GM12878 (cell line): ENCODE measurements around the gene COMT. TPM values are rescaled to one million over a fixed set of nuclear protein-coding genes. Genes with fewer than 3 reads are reported as not detected.

Source experiments
- ATAC-seq: fragments of 200-7000 bp; cut with Tn5 transposase; 3 replicates; pipeline ENCODE4 v1.9.1; 2020; ENCODE audit warnings: mild to moderate bottlenecking, moderate library complexity
- BruUV-seq: library from RNA; stranded (reverse); fragments of 400-500 nt; replicated peaks from 2 replicates; lab custom pipeline; 2021; lab: Mats Ljungman, UMichigan
- CTCF ChIA-PET: fragments of 300-600 bp; sonication (Branson Sonifier 250); formaldehyde crosslinking; extraction: SDS; loops from one replicate; lab custom pipeline; 2021; ENCODE audit warnings: inconsistent platforms; lab: Yijun Ruan, JAX
- POLR2A ChIA-PET: fragments of 350-600 bp; formaldehyde crosslinking; extraction: SDS; loops from one replicate; lab custom pipeline; 2021; ENCODE audit warnings: inconsistent platforms; lab: Charles Lee
- RAD21 ChIA-PET: fragments of 300-600 bp; sonication (Branson Sonifier 250); formaldehyde crosslinking; loops from one replicate; lab custom pipeline; 2023; ENCODE audit warnings: antibody characterized with exemption; ENCODE audit not compliant: unreplicated experiment; lab: Charles Lee
- SMC1A ChIA-PET: fragments of 300-600 bp; sonication (Branson Sonifier 250); formaldehyde crosslinking; loops from one replicate; lab custom pipeline; 2023; ENCODE audit not compliant: unreplicated experiment, uncharacterized antibody; lab: Charles Lee
- DNase-seq: peaks from one replicate; pipeline ENCODE4 v3.0.0-alpha.2; 2011; ENCODE audit warnings: low read depth, low spot score
- FAIRE-seq: peaks from 3 replicates; lab custom pipeline; 2011; peaks lifted over from hg19 to GRCh38; lab: Jason Lieb, UNC
- H2AFZ ChIP-seq: 2 replicates; pipeline ENCODE4 v1.6.0; 2011; ENCODE audit warnings: low read depth, low read length, control low read depth; ENCODE audit not compliant: control insufficient read depth
- H3K27ac ChIP-seq: 2 replicates; pipeline ENCODE4 v1.5.1; 2011; ENCODE audit warnings: control low read depth; ENCODE audit not compliant: control insufficient read depth, insufficient read depth
- H3K27me3 ChIP-seq, 2 experiments: replicated peaks in 1 of 2; 2 replicates each; pipeline versions ENCODE4 v1.6.0 to v1.6.1; 2011; ENCODE audit warnings: low read length in 1 of 2; ENCODE audit not compliant: control insufficient read depth in 2 of 2, insufficient read depth in 2 of 2
- H3K36me3 ChIP-seq, 2 experiments: 2 replicates each; pipeline ENCODE4 v1.5.1; 2011; ENCODE audit warnings: low read length in 1 of 2; ENCODE audit not compliant: control insufficient read depth in 2 of 2, insufficient read depth in 2 of 2
- H3K4me1 ChIP-seq: 2 replicates; pipeline ENCODE4 v1.6.1; 2011; ENCODE audit warnings: mild to moderate bottlenecking, low read length, moderate library complexity, mixed read lengths; ENCODE audit not compliant: control insufficient read depth, insufficient read depth
- H3K4me2 ChIP-seq: 2 replicates; pipeline ENCODE4 v1.6.0; 2011; ENCODE audit warnings: control low read depth; ENCODE audit not compliant: control insufficient read depth, insufficient read depth
- H3K4me3 ChIP-seq: fragments of 200-600 bp; sonication (generic); 2 replicates; pipeline ENCODE4 v1.5.1; 2016
- H3K79me2 ChIP-seq: 2 replicates; pipeline ENCODE4 v1.6.0; 2011; ENCODE audit warnings: low read length; ENCODE audit not compliant: control insufficient read depth, insufficient read depth
- H3K9ac ChIP-seq: 2 replicates; pipeline ENCODE4 v1.8.0; 2011; ENCODE audit warnings: low read length, control low read depth, mixed read lengths; ENCODE audit not compliant: control insufficient read depth, insufficient read depth
- H3K9me3 ChIP-seq: replicated peaks from 3 replicates; pipeline ENCODE4 v1.5.1; 2011; ENCODE audit warnings: mild to moderate bottlenecking, low read length; ENCODE audit not compliant: control insufficient read depth, insufficient read depth
- H4K20me1 ChIP-seq: 2 replicates; pipeline ENCODE4 v1.6.0; 2011; ENCODE audit not compliant: control insufficient read depth, insufficient read depth
- ASH2L ChIP-seq: fragments of 300-600, 200-600 bp; sonication (generic); IDR thresholded peaks from 2 replicates; pipeline ENCODE4 v1.6.1; 2017; ENCODE audit warnings: low read depth, mild to moderate bottlenecking, borderline replicate concordance
- CEBPB ChIP-seq, 2 experiments: fragments of 150-350 bp in 1 of 2; IDR thresholded peaks; 2 replicates each; pipeline ENCODE4 v1.6.1; 2012 to 2014; ENCODE audit warnings: low read depth in 2 of 2, low read length in 2 of 2, borderline replicate concordance in 1 of 2, inconsistent platforms in 1 of 2
- FOXK2 ChIP-seq: fragments of 450-650 bp; IDR thresholded peaks from 2 replicates; pipeline ENCODE4 v1.6.1; 2017; ENCODE audit warnings: mild to moderate bottlenecking, moderate library complexity
- FOXM1 ChIP-seq: IDR thresholded peaks from 2 replicates; pipeline ENCODE4 v1.6.1; 2012; ENCODE audit warnings: low read depth, mild to moderate bottlenecking, inconsistent platforms, low read length, moderate library complexity
- MTA3 ChIP-seq: IDR thresholded peaks from 2 replicates; pipeline ENCODE4 v1.6.1; 2012; ENCODE audit warnings: low read length, inconsistent platforms, borderline replicate concordance
- SMARCA5 ChIP-seq: fragments of 450-650 bp; IDR thresholded peaks from 2 replicates; pipeline ENCODE4 v1.6.1; 2017; ENCODE audit warnings: mild to moderate bottlenecking
- SMC3 ChIP-seq: IDR thresholded peaks from 2 replicates; pipeline ENCODE4 v1.6.1; 2011; ENCODE audit warnings: low read length, improper control_type of control experiment, borderline replicate concordance
- SUZ12 ChIP-seq: fragments of 200-600 bp; sonication (generic); IDR thresholded peaks from one replicate; pipeline ENCODE4 v1.6.1; 2018; ENCODE audit warnings: antibody characterized with exemption, mild to moderate bottlenecking; ENCODE audit not compliant: unreplicated experiment
- ZNF24 ChIP-seq: fragments of 450-650 bp; IDR thresholded peaks from 2 replicates; pipeline ENCODE4 v1.6.1; 2017; ENCODE audit warnings: antibody characterized with exemption, mild to moderate bottlenecking
- ZNF384 ChIP-seq: IDR thresholded peaks from 2 replicates; pipeline ENCODE4 v1.6.1; 2012; ENCODE audit warnings: low read depth, mild to moderate bottlenecking, low read length, improper control_type of control experiment, borderline replicate concordance
- WGBS: methylation state at CpG from one replicate; pipeline ENCODE4 v1.1.6; 2016; ENCODE audit warnings: low lambda C conversion rate; ENCODE audit not compliant: insufficient replicate concordance, insufficient coverage; ENCODE audit errors: missing lambda C conversion rate; 5-methylcytosine and 5-hydroxymethylcytosine counted together
- in situ Hi-C: fragments of 300-500 bp; cut with MboI; formaldehyde crosslinking; loops from 9 replicates; pipeline ENCODE4 v1.14.3; 2018; ENCODE audit warnings: mixed read lengths
- intact Hi-C: fragments of 100-400 bp; cut with micrococcal nuclease; formaldehyde crosslinking; loops from one replicate; pipeline ENCODE4 v1.14.2; 2022; ENCODE audit not compliant: unreplicated experiment
- polyA plus RNA-seq, 11 experiments: library from polyadenylated mRNA; depleted of rRNA in 4 of 11; unstranded in 6 of 11; stranded (reverse) in 5 of 11; fragments of >200 nt; fragmentation: Nextera tagmentation in 4 of 11; fragmentation: Illumina TruSeq in 1 of 11; extraction: Ambion mirVana in 4 of 11; extraction: Trizol in 1 of 11; gene quantifications; 1 replicate in 1 of 11; 2 replicates in 10 of 11; pipeline versions ENCODE4 v1.2.1 to v1.2.3, GENCODE V29; 2011 to 2016; ENCODE audit warnings: inconsistent platforms in 2 of 11, missing spikeins in 2 of 11, low read depth in 1 of 11
- total RNA-seq, 4 experiments: library from RNA; depleted of rRNA in 3 of 4; stranded (reverse); fragments of >200 nt in 3 of 4; fragmentation: Illumina TruSeq in 1 of 4; extraction: Trizol in 1 of 4; gene quantifications; 2 replicates each; pipeline versions ENCODE4 v1.2.1 to v1.2.3, GENCODE V29; 2013 to 2021
- TF ChIP-seq, protein P1 (sequence below): fragments of 450-650 bp; formaldehyde crosslinking; IDR thresholded peaks from 2 replicates; pipeline ENCODE4 v1.5.0; 2022; ENCODE audit warnings: mild to moderate bottlenecking, missing genetic modification characterization
- TF ChIP-seq, protein P2 (sequence below): fragments of 450-650 bp; IDR thresholded peaks from 2 replicates; pipeline ENCODE4 v1.6.1; 2017; ENCODE audit warnings: mild to moderate bottlenecking, moderate library complexity
- TF ChIP-seq, protein P3 (sequence below): fragments of 450-650 bp; formaldehyde crosslinking; IDR thresholded peaks from 2 replicates; pipeline ENCODE4 v1.4.0; 2022; ENCODE audit warnings: mild to moderate bottlenecking, moderate library complexity

COMT gene
- total and polyA plus RNA-seq, 10 of the 15 experiments (the other 5 are each of a cell fraction or from before 2014, with no cell fraction given), result 4.5 to 152 (median 66.1) TPM

DNA sequence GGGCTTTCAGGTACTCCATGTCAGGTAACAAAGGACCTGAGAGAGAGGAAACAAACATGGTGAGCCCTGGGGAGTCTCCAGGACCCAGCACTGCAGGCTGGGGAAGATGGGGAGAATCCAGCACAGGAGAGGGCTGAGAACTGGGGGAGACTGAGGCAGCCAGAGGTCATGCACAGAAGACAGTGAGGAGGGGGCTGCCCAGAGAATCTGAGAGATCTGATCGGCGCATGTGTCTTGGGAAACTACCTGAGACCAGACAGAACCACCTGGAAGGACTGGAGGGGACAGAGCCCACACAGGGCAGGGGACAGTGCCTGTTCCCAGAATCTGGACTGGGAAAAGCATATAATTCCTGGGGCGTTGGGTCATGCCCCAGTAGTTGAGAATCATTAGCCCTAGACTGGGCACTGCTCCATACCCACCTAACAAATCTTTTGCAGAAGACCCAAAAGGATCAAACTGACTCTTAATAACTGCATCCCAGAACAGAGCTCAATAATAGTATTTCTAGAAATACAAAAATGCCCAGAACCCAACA, 20.0 kb upstream of the COMT start:
- Histone ChIP-seq H3K36me3 (peaks cover 2 to 6% of the 10 kb centered on the region in 2 experiments; a peak in 3 of 4 replicates), H3K4me1 (no peaks in the 10 kb centered on the region), H3K79me2 (no peaks in the 10 kb centered on the region), H4K20me1 (no peaks in the 10 kb centered on the region), H3K4me2 (no peak overlapping the region), H3K27me3 (no peaks in the 10 kb centered on the region), H3K4me3 (no peak overlapping the region), H3K27ac (no peak overlapping the region), H2AFZ (no peak overlapping the region), H3K9me3 (no peaks in the 10 kb centered on the region), H3K9ac (no peak overlapping the region)
- ATAC-seq (no peak), DNase-seq (no peak), FAIRE-seq (no peak)
- in situ Hi-C loops (no loop called here), intact Hi-C loops (no loop called here)
- 61% methylated on average over 3 of the region's 3 CpGs for WGBS
- BruUV-seq, result no TSS peak
- SMC1A ChIA-PET, result no interaction called here
- POLR2A ChIA-PET, result no interaction called here
- CTCF ChIA-PET, result interaction anchor here (1.5 kb wide), 1 partner anchor 11 kb away, joined by 4 read pairs; no protein-coding TSS in a partner anchor
- RAD21 ChIA-PET, result no interaction called here
- TF ChIP-seq FOXK2 (no peak), SMARCA5 (no peak), MTA3 (no peak), ZNF24 (no peak), SMC3 (no peak), SUZ12 (no peak), CEBPB (IDR thresholded peaks at IDR 0.05; ENCODE audit: borderline replicate concordance in 1 of 2, low read depth in 2 of 2, low read length in 2 of 2) (no peak), FOXM1 (no peak), ZNF384 (no peak), ASH2L (no peak)
- TF ChIP-seq, protein P1, sequence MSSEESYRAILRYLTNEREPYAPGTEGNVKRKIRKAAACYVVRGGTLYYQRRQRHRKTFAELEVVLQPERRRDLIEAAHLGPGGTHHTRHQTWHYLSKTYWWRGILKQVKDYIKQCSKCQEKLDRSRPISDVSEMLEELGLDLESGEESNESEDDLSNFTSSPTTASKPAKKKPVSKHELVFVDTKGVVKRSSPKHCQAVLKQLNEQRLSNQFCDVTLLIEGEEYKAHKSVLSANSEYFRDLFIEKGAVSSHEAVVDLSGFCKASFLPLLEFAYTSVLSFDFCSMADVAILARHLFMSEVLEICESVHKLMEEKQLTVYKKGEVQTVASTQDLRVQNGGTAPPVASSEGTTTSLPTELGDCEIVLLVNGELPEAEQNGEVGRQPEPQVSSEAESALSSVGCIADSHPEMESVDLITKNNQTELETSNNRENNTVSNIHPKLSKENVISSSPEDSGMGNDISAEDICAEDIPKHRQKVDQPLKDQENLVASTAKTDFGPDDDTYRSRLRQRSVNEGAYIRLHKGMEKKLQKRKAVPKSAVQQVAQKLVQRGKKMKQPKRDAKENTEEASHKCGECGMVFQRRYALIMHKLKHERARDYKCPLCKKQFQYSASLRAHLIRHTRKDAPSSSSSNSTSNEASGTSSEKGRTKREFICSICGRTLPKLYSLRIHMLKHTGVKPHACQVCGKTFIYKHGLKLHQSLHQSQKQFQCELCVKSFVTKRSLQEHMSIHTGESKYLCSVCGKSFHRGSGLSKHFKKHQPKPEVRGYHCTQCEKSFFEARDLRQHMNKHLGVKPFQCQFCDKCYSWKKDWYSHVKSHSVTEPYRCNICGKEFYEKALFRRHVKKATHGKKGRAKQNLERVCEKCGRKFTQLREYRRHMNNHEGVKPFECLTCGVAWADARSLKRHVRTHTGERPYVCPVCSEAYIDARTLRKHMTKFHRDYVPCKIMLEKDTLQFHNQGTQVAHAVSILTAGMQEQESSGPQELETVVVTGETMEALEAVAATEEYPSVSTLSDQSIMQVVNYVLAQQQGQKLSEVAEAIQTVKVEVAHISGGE (CRISPR knock-in tag), result no peak
- TF ChIP-seq, protein P2, sequence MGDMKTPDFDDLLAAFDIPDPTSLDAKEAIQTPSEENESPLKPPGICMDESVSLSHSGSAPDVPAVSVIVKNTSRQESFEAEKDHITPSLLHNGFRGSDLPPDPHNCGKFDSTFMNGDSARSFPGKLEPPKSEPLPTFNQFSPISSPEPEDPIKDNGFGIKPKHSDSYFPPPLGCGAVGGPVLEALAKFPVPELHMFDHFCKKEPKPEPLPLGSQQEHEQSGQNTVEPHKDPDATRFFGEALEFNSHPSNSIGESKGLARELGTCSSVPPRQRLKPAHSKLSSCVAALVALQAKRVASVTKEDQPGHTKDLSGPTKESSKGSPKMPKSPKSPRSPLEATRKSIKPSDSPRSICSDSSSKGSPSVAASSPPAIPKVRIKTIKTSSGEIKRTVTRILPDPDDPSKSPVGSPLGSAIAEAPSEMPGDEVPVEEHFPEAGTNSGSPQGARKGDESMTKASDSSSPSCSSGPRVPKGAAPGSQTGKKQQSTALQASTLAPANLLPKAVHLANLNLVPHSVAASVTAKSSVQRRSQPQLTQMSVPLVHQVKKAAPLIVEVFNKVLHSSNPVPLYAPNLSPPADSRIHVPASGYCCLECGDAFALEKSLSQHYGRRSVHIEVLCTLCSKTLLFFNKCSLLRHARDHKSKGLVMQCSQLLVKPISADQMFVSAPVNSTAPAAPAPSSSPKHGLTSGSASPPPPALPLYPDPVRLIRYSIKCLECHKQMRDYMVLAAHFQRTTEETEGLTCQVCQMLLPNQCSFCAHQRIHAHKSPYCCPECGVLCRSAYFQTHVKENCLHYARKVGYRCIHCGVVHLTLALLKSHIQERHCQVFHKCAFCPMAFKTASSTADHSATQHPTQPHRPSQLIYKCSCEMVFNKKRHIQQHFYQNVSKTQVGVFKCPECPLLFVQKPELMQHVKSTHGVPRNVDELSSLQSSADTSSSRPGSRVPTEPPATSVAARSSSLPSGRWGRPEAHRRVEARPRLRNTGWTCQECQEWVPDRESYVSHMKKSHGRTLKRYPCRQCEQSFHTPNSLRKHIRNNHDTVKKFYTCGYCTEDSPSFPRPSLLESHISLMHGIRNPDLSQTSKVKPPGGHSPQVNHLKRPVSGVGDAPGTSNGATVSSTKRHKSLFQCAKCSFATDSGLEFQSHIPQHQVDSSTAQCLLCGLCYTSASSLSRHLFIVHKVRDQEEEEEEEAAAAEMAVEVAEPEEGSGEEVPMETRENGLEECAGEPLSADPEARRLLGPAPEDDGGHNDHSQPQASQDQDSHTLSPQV, result no peak
- TF ChIP-seq, protein P3, sequence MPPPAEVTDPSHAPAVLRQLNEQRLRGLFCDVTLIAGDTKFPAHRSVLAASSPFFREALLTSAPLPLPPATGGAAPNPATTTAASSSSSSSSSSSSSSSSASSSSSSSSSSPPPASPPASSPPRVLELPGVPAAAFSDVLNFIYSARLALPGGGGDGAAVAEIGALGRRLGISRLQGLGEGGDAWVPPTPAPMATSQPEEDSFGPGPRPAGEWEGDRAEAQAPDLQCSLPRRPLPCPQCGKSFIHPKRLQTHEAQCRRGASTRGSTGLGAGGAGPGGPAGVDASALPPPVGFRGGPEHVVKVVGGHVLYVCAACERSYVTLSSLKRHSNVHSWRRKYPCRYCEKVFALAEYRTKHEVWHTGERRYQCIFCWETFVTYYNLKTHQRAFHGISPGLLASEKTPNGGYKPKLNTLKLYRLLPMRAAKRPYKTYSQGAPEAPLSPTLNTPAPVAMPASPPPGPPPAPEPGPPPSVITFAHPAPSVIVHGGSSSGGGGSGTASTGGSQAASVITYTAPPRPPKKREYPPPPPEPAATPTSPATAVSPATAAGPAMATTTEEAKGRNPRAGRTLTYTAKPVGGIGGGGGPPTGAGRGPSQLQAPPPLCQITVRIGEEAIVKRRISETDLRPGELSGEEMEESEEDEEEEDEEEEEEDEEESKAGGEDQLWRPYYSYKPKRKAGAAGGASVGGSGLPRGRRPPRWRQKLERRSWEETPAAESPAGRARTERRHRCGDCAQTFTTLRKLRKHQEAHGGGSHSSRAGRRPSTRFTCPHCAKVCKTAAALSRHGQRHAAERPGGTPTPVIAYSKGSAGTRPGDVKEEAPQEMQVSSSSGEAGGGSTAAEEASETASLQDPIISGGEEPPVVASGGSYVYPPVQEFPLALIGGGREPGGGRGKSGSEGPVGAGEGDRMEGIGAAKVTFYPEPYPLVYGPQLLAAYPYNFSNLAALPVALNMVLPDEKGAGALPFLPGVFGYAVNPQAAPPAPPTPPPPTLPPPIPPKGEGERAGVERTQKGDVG (CRISPR knock-in tag), result no peak
